Sciatic nerve (tissue), 2 donors: Measurements from ENCODE around the gene GC. TPM values are rescaled to one million over a fixed set of nuclear protein-coding genes. Genes with fewer than 3 reads are reported as not detected.
"Not testable (repeated sequence)": the region's sequence is repeated elsewhere in the genome, so short reads cannot be mapped to it uniquely, and the experiment has no call there.

ENCODE experiments used
- ATAC-seq: fragments of 200-7000 bp; cut with Tn5 transposase; one replicate; pipeline ENCODE4 v1.9.1; 2020; ENCODE audit warnings: mild to moderate bottlenecking, moderate library complexity
- DNase-seq: peaks from one replicate; pipeline ENCODE4 v3.0.0-alpha.2; 2020; ENCODE audit warnings: low spot score
- intact Hi-C: fragments of 100-400 bp; cut with DNase I; formaldehyde crosslinking; loops from one replicate; pipeline ENCODE4 v1.14.2; 2022
- total RNA-seq: library from RNA; stranded (reverse); fragmentation: NEBNext Ultra II Directional; extraction: Animal tissue kit (Norgen Biotek cat#: 25700); gene quantifications from one replicate; pipeline ENCODE4 v1.2.1, GENCODE V29; 2021
- donor health status: DM: no; HTN: no; CAD: no.
- donor health status: DM: no; HTN: no; CAD: no.

The GC gene
- not detected for total RNA-seq

GRCh38 chr4:71783972-71784371 lies at the start of gene GC:
Gene GC, minus strand, starts transcription at chr4:71784079. Its CDS starts 61 bp downstream, at chr4:71784018.
- DNase-seq = no peak
- intact Hi-C loops = no loop called here
- ATAC-seq = no peak

- DNase-seq (no peak), ATAC-seq (peak; percentile 53)
These were observed 49.5 kb upstream of the GC start for GRCh38 chr4:71833232-71833900.

GRCh38 chr4:71832049-71832448 lies 48.2 kb upstream of the GC start:
- no peak for DNase-seq
- ATAC-seq = no peak
- intact Hi-C loops = no loop called here

More at GRCh38 chr4:71833232-71833900, 49.5 kb upstream of the GC start:
- intact Hi-C loops = no loop called here

GRCh38 chr4:71830497-71831190 lies 46.8 kb upstream of the GC start:
- intact Hi-C loops = no loop called here
- ATAC-seq (no peak), DNase-seq (no peak)

- intact Hi-C loops = no loop called here
- DNase-seq (no peak), ATAC-seq (no peak)
These were observed 44.6 kb upstream of the GC start for GRCh38 chr4:71828470-71828869.

- ATAC-seq (no peak), DNase-seq (no peak)
- intact Hi-C loops = no loop called here
These were observed 43.9 kb upstream of the GC start for GRCh38 chr4:71827826-71828225.

GRCh38 chr4:71816676-71817303 lies 32.9 kb upstream of the GC start:
- intact Hi-C loops = no loop called here
- DNase-seq (no peak), ATAC-seq (no peak)

GRCh38 chr4:71814433-71814832 lies 30.6 kb upstream of the GC start:
- ATAC-seq (no peak), DNase-seq (no peak)
- intact Hi-C loops = no loop called here

GRCh38 chr4:71809805-71810204 lies 25.9 kb upstream of the GC start:
- ATAC-seq, intact Hi-C loops, DNase-seq: not testable (repeated sequence)

- DNase-seq = no peak
- ATAC-seq = no peak
- intact Hi-C loops = no loop called here
These were observed 23.6 kb upstream of the GC start for GRCh38 chr4:71807469-71807868.

GRCh38 chr4:71805230-71805629 lies 21.4 kb upstream of the GC start:
- DNase-seq, ATAC-seq, intact Hi-C loops: not testable (repeated sequence)

- intact Hi-C loops, ATAC-seq, DNase-seq: not testable (repeated sequence)
These were observed 20.3 kb upstream of the GC start for GRCh38 chr4:71804017-71804697.

GRCh38 chr4:71785959-71786358 lies 2.1 kb upstream of the GC start:
- intact Hi-C loops = no loop called here
- DNase-seq (no peak), ATAC-seq (no peak)

GRCh38 chr4:71784569-71785197 lies 804 bp upstream of the GC start:
- intact Hi-C loops = no loop called here
- DNase-seq = no peak
- ATAC-seq = no peak

GRCh38 chr4:71777891-71778290 lies 6.0 kb downstream of the GC start:
- ATAC-seq (no peak), DNase-seq (no peak)
- intact Hi-C loops = no loop called here

- DNase-seq = no peak
- intact Hi-C loops = no loop called here
- no peak for ATAC-seq
These were observed 8.4 kb downstream of the GC start for GRCh38 chr4:71775449-71775848.

- no peak for ATAC-seq
- no peak for DNase-seq
- intact Hi-C loops = no loop called here
These were observed 9.7 kb downstream of the GC start for GRCh38 chr4:71774136-71774535.

GRCh38 chr4:71773004-71773403 lies 10.9 kb downstream of the GC start:
- no peak for ATAC-seq
- intact Hi-C loops = no loop called here
- DNase-seq = no peak

- no peak for ATAC-seq
- no peak for DNase-seq
- intact Hi-C loops = no loop called here
These were observed 11.3 kb downstream of the GC start for GRCh38 chr4:71772592-71772991.
